ENCODE data around the gene GGCX. TPM values are rescaled to one million over a fixed set of nuclear protein-coding genes. Genes with fewer than 3 reads are reported as not detected.
A peak's percentile ranks its signal among the peaks of the same experiment; 100 is the strongest.

GGCX gene
- total and polyA plus RNA-seq, 2 of the 13 experiments (the other 11 are each of a cell fraction or from before 2014, with no cell fraction given): 72.5 to 103 TPM

DNA sequence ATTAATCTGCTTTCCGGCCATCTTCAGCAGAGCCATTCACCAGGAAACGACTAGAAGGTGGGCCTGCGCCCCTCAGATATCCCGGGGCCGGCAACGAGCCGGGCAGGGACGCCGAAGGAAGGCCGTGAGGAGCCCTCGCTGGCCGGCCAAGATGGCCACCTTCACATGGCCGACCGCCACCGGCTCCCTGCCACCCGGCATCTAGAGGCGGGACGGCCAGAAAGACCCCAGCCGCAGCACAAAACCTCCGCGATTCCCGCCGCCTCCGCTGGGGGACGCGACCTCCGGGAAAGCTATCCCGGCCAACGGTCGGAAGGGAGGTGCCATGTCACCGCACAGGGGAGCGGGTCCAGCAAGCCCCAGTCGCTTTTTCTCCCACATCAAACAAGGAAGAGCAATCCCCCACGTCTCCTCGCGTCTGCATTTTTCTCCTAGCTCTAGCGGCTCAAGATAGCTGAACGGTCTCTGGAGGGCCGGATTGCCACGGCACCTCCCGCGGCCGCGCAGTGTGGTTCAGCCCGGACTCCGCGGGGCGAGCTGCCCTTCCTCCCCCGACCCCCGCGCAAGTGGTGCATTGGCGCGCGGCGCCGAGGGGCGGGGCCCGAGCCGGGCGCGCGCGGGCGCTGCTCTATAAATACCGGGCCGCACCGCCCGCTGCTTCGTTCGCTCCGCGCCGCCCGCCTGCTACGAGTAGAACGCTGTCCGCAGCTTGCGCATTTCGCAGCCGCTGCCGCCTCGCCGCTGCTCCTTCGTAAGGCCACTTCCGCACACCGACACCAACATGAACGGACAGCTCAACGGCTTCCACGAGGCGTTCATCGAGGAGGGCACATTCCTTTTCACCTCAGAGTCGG is 22.6 kb downstream of the GGCX start, which contains the start of gene MAT2A (continued):
- TF ChIP-seq USF2 (IDR thresholded peaks at IDR 0.05; ENCODE audit: low read depth, low read length) (no peak), USF2 (CRISPR knock-in tag; IDR thresholded peaks at IDR 0.05; ENCODE audit: borderline replicate concordance) (peak; percentile 63; the same call in 1 of the 2 replicates), RARG (CRISPR knock-in tag; IDR thresholded peaks at IDR 0.05; ENCODE audit: low read depth) (0 out of 2 replicates have a peak, but pooled peaks have one; percentile 2), ZNF562 (CRISPR knock-in tag; IDR thresholded peaks at IDR 0.05; ENCODE audit: borderline replicate concordance) (no peak), ZNF672 (CRISPR knock-in tag; IDR thresholded peaks at IDR 0.05) (peak; percentile 86), NBN (conservative IDR thresholded peaks at IDR 0.05) (no peak), CREM (IDR thresholded peaks at IDR 0.05) (peak; percentile 32; the same call in 1 of the 2 replicates), CREM (CRISPR knock-in tag; IDR thresholded peaks at IDR 0.05) (no peak), CREB1 (IDR thresholded peaks at IDR 0.05) (peak; percentile 51), CREB1 (CRISPR knock-in tag; IDR thresholded peaks at IDR 0.05) (no peak), ZNF224 (CRISPR knock-in tag; IDR thresholded peaks at IDR 0.05) (peak; percentile 91; the same call in 1 of the 2 replicates), MAFK (conservative IDR thresholded peaks at IDR 0.05 in 1 of 2, IDR thresholded peaks at IDR 0.05 in 1 of 2; ENCODE audit: low read length in 2 of 2) (no peak), CREBL2 (CRISPR knock-in tag; IDR thresholded peaks at IDR 0.05; ENCODE audit: borderline replicate concordance) (peak; percentile 83; the same call in 1 of the 2 replicates), KLF13 (CRISPR knock-in tag; IDR thresholded peaks at IDR 0.05) (0 out of 2 replicates have a peak, but pooled peaks have one; percentile 3), ZNF652 (CRISPR knock-in tag; IDR thresholded peaks at IDR 0.05; ENCODE audit: borderline replicate concordance, low read depth) (no peak), ZNF512B (CRISPR knock-in tag; IDR thresholded peaks at IDR 0.05; ENCODE audit: borderline replicate concordance) (no peak), ZNF232 (CRISPR knock-in tag; IDR thresholded peaks at IDR 0.05; ENCODE audit: borderline replicate concordance) (peak; percentile 91)
- TF ChIP-seq, protein P1, sequence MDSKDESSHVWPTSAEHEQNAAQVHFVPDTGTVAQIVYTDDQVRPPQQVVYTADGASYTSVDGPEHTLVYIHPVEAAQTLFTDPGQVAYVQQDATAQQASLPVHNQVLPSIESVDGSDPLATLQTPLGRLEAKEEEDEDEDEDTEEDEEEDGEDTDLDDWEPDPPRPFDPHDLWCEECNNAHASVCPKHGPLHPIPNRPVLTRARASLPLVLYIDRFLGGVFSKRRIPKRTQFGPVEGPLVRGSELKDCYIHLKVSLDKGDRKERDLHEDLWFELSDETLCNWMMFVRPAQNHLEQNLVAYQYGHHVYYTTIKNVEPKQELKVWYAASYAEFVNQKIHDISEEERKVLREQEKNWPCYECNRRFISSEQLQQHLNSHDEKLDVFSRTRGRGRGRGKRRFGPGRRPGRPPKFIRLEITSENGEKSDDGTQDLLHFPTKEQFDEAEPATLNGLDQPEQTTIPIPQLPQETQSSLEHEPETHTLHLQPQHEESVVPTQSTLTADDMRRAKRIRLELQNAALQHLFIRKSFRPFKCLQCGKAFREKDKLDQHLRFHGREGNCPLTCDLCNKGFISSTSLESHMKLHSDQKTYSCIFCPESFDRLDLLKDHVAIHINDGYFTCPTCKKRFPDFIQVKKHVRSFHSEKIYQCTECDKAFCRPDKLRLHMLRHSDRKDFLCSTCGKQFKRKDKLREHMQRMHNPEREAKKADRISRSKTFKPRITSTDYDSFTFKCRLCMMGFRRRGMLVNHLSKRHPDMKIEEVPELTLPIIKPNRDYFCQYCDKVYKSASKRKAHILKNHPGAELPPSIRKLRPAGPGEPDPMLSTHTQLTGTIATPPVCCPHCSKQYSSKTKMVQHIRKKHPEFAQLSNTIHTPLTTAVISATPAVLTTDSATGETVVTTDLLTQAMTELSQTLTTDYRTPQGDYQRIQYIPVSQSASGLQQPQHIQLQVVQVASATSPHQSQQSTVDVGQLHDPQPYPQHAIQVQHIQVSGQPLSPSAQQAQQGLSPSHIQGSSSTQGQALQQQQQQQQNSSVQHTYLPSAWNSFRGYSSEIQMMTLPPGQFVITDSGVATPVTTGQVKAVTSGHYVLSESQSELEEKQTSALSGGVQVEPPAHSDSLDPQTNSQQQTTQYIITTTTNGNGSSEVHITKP (CRISPR knock-in tag; IDR thresholded peaks at IDR 0.05; ENCODE audit: low read depth): peak; percentile 99
- TF ChIP-seq, protein P2, sequence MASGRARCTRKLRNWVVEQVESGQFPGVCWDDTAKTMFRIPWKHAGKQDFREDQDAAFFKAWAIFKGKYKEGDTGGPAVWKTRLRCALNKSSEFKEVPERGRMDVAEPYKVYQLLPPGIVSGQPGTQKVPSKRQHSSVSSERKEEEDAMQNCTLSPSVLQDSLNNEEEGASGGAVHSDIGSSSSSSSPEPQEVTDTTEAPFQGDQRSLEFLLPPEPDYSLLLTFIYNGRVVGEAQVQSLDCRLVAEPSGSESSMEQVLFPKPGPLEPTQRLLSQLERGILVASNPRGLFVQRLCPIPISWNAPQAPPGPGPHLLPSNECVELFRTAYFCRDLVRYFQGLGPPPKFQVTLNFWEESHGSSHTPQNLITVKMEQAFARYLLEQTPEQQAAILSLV (CRISPR knock-in tag; IDR thresholded peaks at IDR 0.05; ENCODE audit: borderline replicate concordance): peak; percentile 0

All from HepG2 (cell line).